Activated naive CD8-positive, alpha-beta T cell treated with anti-CD3 and anti-CD28 coated beads, Interleukin-2, amount 50 U/mL, for 24 hours (primary cell): ENCODE data around the gene LDLRAD4.

Experiments used
- ATAC-seq: fragments of 150-1000 bp; cut with Tn5 transposase; one replicate; pipeline ENCODE4 v1.10.0; 2021
- DNase-seq: peaks from one replicate; pipeline ENCODE4 v3.0.0; 2021
- H3K27ac Mint-ChIP-seq: one replicate; pipeline ENCODE4 v1.8.0; 2021; ENCODE audit warnings: mild to moderate bottlenecking, mixed read lengths
- H3K27me3 Mint-ChIP-seq: one replicate; pipeline ENCODE4 v1.8.0; 2021; ENCODE audit warnings: mixed read lengths
- H3K36me3 Mint-ChIP-seq: one replicate; pipeline ENCODE4 v1.8.0; 2021; ENCODE audit warnings: low read depth, mixed read lengths
- H3K4me1 Mint-ChIP-seq: one replicate; pipeline ENCODE4 v1.8.0; 2021; ENCODE audit warnings: mixed read lengths
- H3K4me3 Mint-ChIP-seq: one replicate; pipeline ENCODE4 v1.8.0; 2021; ENCODE audit warnings: mild to moderate bottlenecking, moderate library complexity, mixed read lengths
- H3K9me3 Mint-ChIP-seq: one replicate; pipeline ENCODE4 v1.8.0; 2021; ENCODE audit warnings: mixed read lengths

LDLRAD4 gene

GRCh38 chr18:13242797-13243196 is 24.2 kb downstream of the LDLRAD4 start:
- ATAC-seq (no peak), DNase-seq (no peak)
- H3K9me3 Mint-ChIP-seq, result peaks cover 5% of the 10 kb centered on the region
- H3K4me3 Mint-ChIP-seq, result no peak overlapping the region
- H3K36me3 Mint-ChIP-seq, result no peaks in the 10 kb centered on the region
- no peak overlapping the region for H3K27ac Mint-ChIP-seq
- no peaks in the 10 kb centered on the region for H3K4me1 Mint-ChIP-seq
- H3K27me3 Mint-ChIP-seq, result no peaks in the 10 kb centered on the region

GRCh38 chr18:13243363-13243762 is 24.8 kb downstream of the LDLRAD4 start:
- Mint-ChIP-seq H3K27ac (no peak overlapping the region), H3K36me3 (no peaks in the 10 kb centered on the region), H3K27me3 (no peaks in the 10 kb centered on the region), H3K9me3 (peaks cover 5% of the 10 kb centered on the region), H3K4me3 (no peak overlapping the region), H3K4me1 (no peaks in the 10 kb centered on the region)
- DNase-seq, result no peak
- no peak for ATAC-seq

GRCh38 chr18:13244135-13244534 is 25.6 kb downstream of the LDLRAD4 start:
- Mint-ChIP-seq H3K4me3 (no peak overlapping the region), H3K4me1 (no peaks in the 10 kb centered on the region)

GRCh38 chr18:13245481-13246000 is 27.0 kb downstream of the LDLRAD4 start:
- no peak for DNase-seq
- Mint-ChIP-seq H3K4me3 (no peak overlapping the region), H3K9me3 (peaks cover 5% of the 10 kb centered on the region), H3K36me3 (no peaks in the 10 kb centered on the region), H3K4me1 (no peaks in the 10 kb centered on the region), H3K27ac (no peak overlapping the region), H3K27me3 (no peaks in the 10 kb centered on the region)
- no peak for ATAC-seq

More at GRCh38 chr18:13244135-13244534, 25.6 kb downstream of the LDLRAD4 start:
- Mint-ChIP-seq H3K36me3 (no peaks in the 10 kb centered on the region), H3K9me3 (peaks cover 5% of the 10 kb centered on the region), H3K27me3 (no peaks in the 10 kb centered on the region), H3K27ac (no peak overlapping the region)
- DNase-seq, result no peak
- ATAC-seq, result no peak

- DNase-seq (no peak), ATAC-seq (no peak)
- H3K9me3 Mint-ChIP-seq, result peaks cover 5% of the 10 kb centered on the region
- H3K4me3 Mint-ChIP-seq, result no peak overlapping the region
- H3K4me1 Mint-ChIP-seq, result no peaks in the 10 kb centered on the region
- H3K27ac Mint-ChIP-seq, result no peak overlapping the region
- H3K36me3 Mint-ChIP-seq, result no peaks in the 10 kb centered on the region
- no peaks in the 10 kb centered on the region for H3K27me3 Mint-ChIP-seq
Measured at GRCh38 chr18:13246121-13246520, 27.6 kb downstream of the LDLRAD4 start.

- H3K27me3 Mint-ChIP-seq, result no peaks in the 10 kb centered on the region
- peaks cover 5% of the 10 kb centered on the region for H3K9me3 Mint-ChIP-seq
- ATAC-seq, result no peak
- no peaks in the 10 kb centered on the region for H3K36me3 Mint-ChIP-seq
- H3K27ac Mint-ChIP-seq, result no peak overlapping the region
- no peaks in the 10 kb centered on the region for H3K4me1 Mint-ChIP-seq
- no peak for DNase-seq
- H3K4me3 Mint-ChIP-seq, result no peak overlapping the region
Measured at GRCh38 chr18:13246591-13246990, 28.0 kb downstream of the LDLRAD4 start.

- no peaks in the 10 kb centered on the region for H3K4me1 Mint-ChIP-seq
- no peaks in the 10 kb centered on the region for H3K36me3 Mint-ChIP-seq
- peaks cover 5% of the 10 kb centered on the region for H3K9me3 Mint-ChIP-seq
- no peaks in the 10 kb centered on the region for H3K27me3 Mint-ChIP-seq
- H3K27ac Mint-ChIP-seq, result no peak overlapping the region
- no peak overlapping the region for H3K4me3 Mint-ChIP-seq
- no peak for DNase-seq
- ATAC-seq, result no peak
Measured at GRCh38 chr18:13247506-13247905, 28.9 kb downstream of the LDLRAD4 start.

- Mint-ChIP-seq H3K9me3 (no peaks in the 10 kb centered on the region), H3K36me3 (no peaks in the 10 kb centered on the region), H3K4me1 (no peaks in the 10 kb centered on the region), H3K27ac (no peak overlapping the region), H3K27me3 (no peaks in the 10 kb centered on the region), H3K4me3 (no peak overlapping the region)
- no peak for ATAC-seq
- DNase-seq, result no peak
Measured at GRCh38 chr18:13252686-13253410, 34.3 kb downstream of the LDLRAD4 start.

GRCh38 chr18:13253786-13254688 is 35.5 kb downstream of the LDLRAD4 start:
- Mint-ChIP-seq H3K4me1 (no peaks in the 10 kb centered on the region), H3K36me3 (no peaks in the 10 kb centered on the region), H3K27me3 (no peaks in the 10 kb centered on the region), H3K4me3 (no peak overlapping the region), H3K27ac (no peak overlapping the region), H3K9me3 (no peaks in the 10 kb centered on the region)
- no peak for ATAC-seq
- DNase-seq, result no peak

GRCh38 chr18:13254971-13255927 is 36.7 kb downstream of the LDLRAD4 start:
- Mint-ChIP-seq H3K4me1 (peaks cover 6% of the 10 kb centered on the region), H3K9me3 (no peaks in the 10 kb centered on the region), H3K27ac (no peak overlapping the region), H3K4me3 (no peak overlapping the region), H3K27me3 (no peaks in the 10 kb centered on the region), H3K36me3 (no peaks in the 10 kb centered on the region)
- no peak for DNase-seq
- peak; percentile 26 for ATAC-seq

GRCh38 chr18:13256444-13257305 is 38.1 kb downstream of the LDLRAD4 start:
- Mint-ChIP-seq H3K27ac (no peak overlapping the region), H3K4me1 (peaks cover 20% of the 10 kb centered on the region), H3K4me3 (no peak overlapping the region), H3K9me3 (no peaks in the 10 kb centered on the region), H3K36me3 (no peaks in the 10 kb centered on the region), H3K27me3 (peaks cover 1% of the 10 kb centered on the region)
- no peak for DNase-seq
- ATAC-seq, result no peak

- ATAC-seq (no peak), DNase-seq (no peak)
- H3K4me1 Mint-ChIP-seq, result peaks cover 24% of the 10 kb centered on the region
- no peaks in the 10 kb centered on the region for H3K9me3 Mint-ChIP-seq
- H3K36me3 Mint-ChIP-seq, result no peaks in the 10 kb centered on the region
- H3K27me3 Mint-ChIP-seq, result peaks cover 1% of the 10 kb centered on the region
- H3K4me3 Mint-ChIP-seq, result no peak overlapping the region
- H3K27ac Mint-ChIP-seq, result no peak overlapping the region
Measured at GRCh38 chr18:13257361-13257980, 38.9 kb downstream of the LDLRAD4 start.

- DNase-seq (no peak), ATAC-seq (no peak)
- H3K4me3 Mint-ChIP-seq, result no peak overlapping the region
- H3K36me3 Mint-ChIP-seq, result no peaks in the 10 kb centered on the region
- no peak overlapping the region for H3K27ac Mint-ChIP-seq
- no peaks in the 10 kb centered on the region for H3K9me3 Mint-ChIP-seq
- peaks cover 1% of the 10 kb centered on the region for H3K27me3 Mint-ChIP-seq
- peaks cover 24% of the 10 kb centered on the region for H3K4me1 Mint-ChIP-seq
Measured at GRCh38 chr18:13258921-13259320, 40.4 kb downstream of the LDLRAD4 start.
